ENCODE results near the gene KMO.

Gene KMO

GRCh38 chr1:241527146-241527545 lies 5.0 kb upstream of the KMO start:
- no peaks in the 10 kb centered on the region for H3K9me2 ChIP-seq (replicated peaks; ENCODE audit: control insufficient read depth, low read length)
- H3K4me2 ChIP-seq (ENCODE audit: low read length) = no peak overlapping the region
- H3F3A ChIP-seq (ENCODE audit: control insufficient read depth, insufficient read depth) = peaks cover 14% of the 10 kb centered on the region
- peaks cover 18% of the 10 kb centered on the region for H3K4me1 ChIP-seq (ENCODE audit: control insufficient read depth, low read length)
- no peaks in the 10 kb centered on the region for H3K79me2 ChIP-seq (ENCODE audit: control insufficient read depth, low read length)
- H4K20me1 ChIP-seq (ENCODE audit: control insufficient read depth, insufficient read depth, low read depth, low read length) = no peaks in the 10 kb centered on the region
- no peak overlapping the region for H3K4me3 ChIP-seq (ENCODE audit: low read length)
- TF ChIP-seq EZH2phosphoT487 (IDR thresholded peaks at IDR 0.05; ENCODE audit: borderline replicate concordance, low read length) (no peak), CTCF (IDR thresholded peaks at IDR 0.05; ENCODE audit: low read depth, low read length, poor library complexity, severe bottlenecking) (no peak)
- no peaks in the 10 kb centered on the region for H3K27me3 ChIP-seq (ENCODE audit: control insufficient read depth, low read length)
- H3K36me3 ChIP-seq (ENCODE audit: control insufficient read depth, low read length) = no peaks in the 10 kb centered on the region
- H3K27ac ChIP-seq (ENCODE audit: low read depth, low read length) = no peak overlapping the region
- no peaks in the 10 kb centered on the region for H3K9me3 ChIP-seq (ENCODE audit: control insufficient read depth, insufficient read depth, low read length)

GRCh38 chr1:241531195-241532161 lies 700 bp upstream of the KMO start:
- peak overlapping the region; percentile 95 for H3K4me2 ChIP-seq (ENCODE audit: low read length)
- peaks cover 57% of the 10 kb centered on the region for H3K4me1 ChIP-seq (ENCODE audit: control insufficient read depth, low read length)
- no peaks in the 10 kb centered on the region for H4K20me1 ChIP-seq (ENCODE audit: control insufficient read depth, insufficient read depth, low read depth, low read length)
- TF ChIP-seq EZH2phosphoT487 (IDR thresholded peaks at IDR 0.05; ENCODE audit: borderline replicate concordance, low read length) = no peak
- peak; percentile 71 for TF ChIP-seq CTCF (IDR thresholded peaks at IDR 0.05; ENCODE audit: low read depth, low read length, poor library complexity, severe bottlenecking)
- H3F3A ChIP-seq (ENCODE audit: control insufficient read depth, insufficient read depth) = peaks cover 30% of the 10 kb centered on the region
- peak overlapping the region; percentile 87 for H3K4me3 ChIP-seq (ENCODE audit: low read length)
- peaks cover 17% of the 10 kb centered on the region for H3K36me3 ChIP-seq (ENCODE audit: control insufficient read depth, low read length)
- peak overlapping the region; percentile 98 for H3K27ac ChIP-seq (ENCODE audit: low read depth, low read length)
- H3K79me2 ChIP-seq (ENCODE audit: control insufficient read depth, low read length) = peaks cover 34% of the 10 kb centered on the region
- H3K27me3 ChIP-seq (ENCODE audit: control insufficient read depth, low read length) = no peaks in the 10 kb centered on the region
- no peaks in the 10 kb centered on the region for H3K9me3 ChIP-seq (ENCODE audit: control insufficient read depth, insufficient read depth, low read length)
- no peaks in the 10 kb centered on the region for H3K9me2 ChIP-seq (replicated peaks; ENCODE audit: control insufficient read depth, low read length)

- Histone ChIP-seq H3K4me1 (ENCODE audit: control insufficient read depth, low read length) (peaks cover 57% of the 10 kb centered on the region), H3K9me2 (replicated peaks; ENCODE audit: control insufficient read depth, low read length) (no peaks in the 10 kb centered on the region), H3K36me3 (ENCODE audit: control insufficient read depth, low read length) (peaks cover 31% of the 10 kb centered on the region), H3K4me2 (ENCODE audit: low read length) (peak overlapping the region; percentile 95), H3F3A (ENCODE audit: control insufficient read depth, insufficient read depth) (peaks cover 30% of the 10 kb centered on the region), H3K4me3 (ENCODE audit: low read length) (peak overlapping the region; percentile 87), H3K9me3 (ENCODE audit: control insufficient read depth, insufficient read depth, low read length) (peaks cover 4% of the 10 kb centered on the region; the same call in 1 of the 2 replicates), H3K27ac (ENCODE audit: low read depth, low read length) (peak overlapping the region; percentile 98), H3K79me2 (ENCODE audit: control insufficient read depth, low read length) (peaks cover 39% of the 10 kb centered on the region), H4K20me1 (ENCODE audit: control insufficient read depth, insufficient read depth, low read depth, low read length) (no peaks in the 10 kb centered on the region), H3K27me3 (ENCODE audit: control insufficient read depth, low read length) (no peaks in the 10 kb centered on the region)
- no peak for TF ChIP-seq EZH2phosphoT487 (IDR thresholded peaks at IDR 0.05; ENCODE audit: borderline replicate concordance, low read length)
- no peak for TF ChIP-seq CTCF (IDR thresholded peaks at IDR 0.05; ENCODE audit: low read depth, low read length, poor library complexity, severe bottlenecking)
These were observed 686 bp downstream of the KMO start for GRCh38 chr1:241532864-241533263.
